Stimulated activated CD4-positive, alpha-beta T cell treated with anti-CD3 and anti-CD28 coated beads, TNF-alpha, amount 100 ng/mL, for 48 hours (primary cell): Measurements from ENCODE around the gene CCSER1.
"Not testable (repeated sequence)": the region's sequence is repeated elsewhere in the genome, so short reads cannot be mapped to it uniquely, and the experiment has no call there.

ENCODE experiments used
- DNase-seq, 3 donors: peaks; one replicate each; pipeline ENCODE4 v3.0.0-alpha.2; 2020; ENCODE audit warnings: low read depth in 3 of 3

CCSER1 gene

GRCh38 chr4:90705501-90705900 is 578.3 kb downstream of the CCSER1 start:
- not testable (repeated sequence) for DNase-seq

GRCh38 chr4:90715242-90715641 is 588.0 kb downstream of the CCSER1 start:
- DNase-seq = no peak

DNA sequence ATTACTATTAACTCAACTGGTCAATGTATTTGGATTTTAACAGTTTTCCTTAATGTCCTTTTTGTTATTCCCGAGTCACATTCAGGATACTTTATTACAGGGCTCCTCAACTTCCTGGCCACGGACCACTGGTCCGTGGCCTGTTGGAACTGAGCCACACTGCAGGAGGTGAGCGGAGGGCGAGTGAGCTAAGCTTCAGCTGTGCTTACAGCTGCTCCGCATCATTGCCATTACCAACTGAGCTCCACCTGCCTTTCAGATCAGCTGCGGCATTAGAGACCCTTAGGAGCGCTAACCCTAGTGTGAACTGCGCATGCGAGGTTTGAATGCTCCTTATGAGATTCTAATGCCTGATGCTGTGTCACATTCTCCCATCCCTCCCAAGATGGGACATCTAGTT is 591.7 kb downstream of the CCSER1 start:
- no peak for DNase-seq

DNA sequence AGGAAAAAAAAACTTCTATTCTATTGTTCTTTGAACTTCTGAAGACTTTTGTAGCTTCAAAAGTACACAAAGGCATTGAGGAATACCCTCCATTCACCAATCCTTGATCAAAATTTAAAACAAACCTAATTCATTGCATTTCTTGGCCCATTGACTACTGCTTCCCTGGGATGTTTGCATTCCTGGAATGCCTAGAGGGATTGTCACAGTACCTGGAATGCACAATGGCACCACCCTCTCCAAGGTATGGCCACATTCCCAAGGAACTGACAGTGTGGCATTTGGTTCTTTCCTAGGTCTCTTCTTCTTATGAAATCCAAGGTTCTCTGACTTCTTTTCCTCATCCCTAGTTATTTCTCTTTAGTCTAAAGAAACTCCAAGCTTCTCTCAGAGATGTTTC is 600.7 kb downstream of the CCSER1 start:
- no peak for DNase-seq

GRCh38 chr4:90730752-90731151 is 603.6 kb downstream of the CCSER1 start:
- no peak for DNase-seq

GRCh38 chr4:90733211-90733610 is 606.0 kb downstream of the CCSER1 start:
- DNase-seq = no peak

DNA sequence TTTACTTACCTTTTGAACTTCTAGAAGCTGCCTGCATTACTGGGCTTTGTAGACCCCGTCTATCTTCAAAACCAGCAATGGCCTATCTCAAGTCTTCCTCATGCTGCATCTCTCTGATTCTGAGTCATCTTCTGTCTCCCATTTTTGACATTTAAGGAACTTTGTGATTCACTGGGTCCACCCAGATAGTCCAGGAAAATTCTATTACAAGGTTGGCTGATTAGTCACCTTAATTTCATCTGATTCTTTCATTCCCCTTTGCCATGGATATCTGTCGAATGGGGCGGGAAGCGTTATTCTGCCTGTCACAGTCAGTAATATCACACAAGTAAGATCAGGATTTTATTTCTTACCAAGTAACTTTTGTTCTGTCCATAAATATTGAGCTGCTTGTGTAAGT is 618.0 kb downstream of the CCSER1 start:
- no peak for DNase-seq

- no peak for DNase-seq
Measured at GRCh38 chr4:90753068-90753467, 625.9 kb downstream of the CCSER1 start.

DNA sequence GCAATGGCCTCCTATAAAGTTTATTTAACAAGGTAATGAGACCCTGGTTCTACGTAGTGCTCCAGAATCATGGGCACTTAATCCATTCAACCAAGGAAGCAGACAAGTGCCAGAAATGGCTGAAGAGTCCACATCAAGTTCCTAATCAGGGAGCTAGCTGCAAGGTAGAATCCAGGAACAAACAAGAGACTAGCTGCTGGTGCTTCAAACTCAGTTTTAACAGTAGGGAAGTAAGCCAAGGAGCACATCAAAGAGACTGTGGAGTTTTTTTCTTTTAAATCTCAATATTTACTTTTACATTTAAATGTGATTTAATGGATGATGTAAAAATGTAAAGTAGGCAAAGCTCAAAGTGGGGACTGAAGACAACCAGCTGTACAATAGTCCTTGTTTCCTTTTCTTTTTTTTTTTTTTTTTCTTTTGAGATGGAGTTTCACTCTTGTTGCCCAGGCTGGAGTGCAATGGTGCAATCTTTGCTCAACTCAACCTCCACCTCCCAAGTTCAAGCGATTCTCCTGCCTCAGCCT is 630.4 kb downstream of the CCSER1 start:
- DNase-seq = no peak

DNA sequence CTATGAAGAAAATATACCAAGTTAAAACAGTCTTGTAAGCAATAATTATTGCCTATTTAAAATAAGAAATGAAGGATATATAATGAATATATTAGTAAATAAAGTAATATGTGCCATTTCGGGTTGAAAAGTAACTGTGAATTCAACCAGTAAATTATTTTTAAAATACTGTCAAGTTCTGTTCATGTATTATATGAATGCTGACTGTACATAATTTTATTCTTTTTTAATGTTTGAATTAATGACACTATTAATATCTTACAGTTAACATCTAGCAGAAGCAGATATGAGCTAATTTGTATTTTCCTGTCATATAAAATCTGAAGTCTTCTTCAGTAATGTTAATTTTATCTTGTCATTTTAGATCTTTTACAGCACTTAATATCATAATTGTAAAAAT is 632.9 kb downstream of the CCSER1 start:
- no peak for DNase-seq

DNA sequence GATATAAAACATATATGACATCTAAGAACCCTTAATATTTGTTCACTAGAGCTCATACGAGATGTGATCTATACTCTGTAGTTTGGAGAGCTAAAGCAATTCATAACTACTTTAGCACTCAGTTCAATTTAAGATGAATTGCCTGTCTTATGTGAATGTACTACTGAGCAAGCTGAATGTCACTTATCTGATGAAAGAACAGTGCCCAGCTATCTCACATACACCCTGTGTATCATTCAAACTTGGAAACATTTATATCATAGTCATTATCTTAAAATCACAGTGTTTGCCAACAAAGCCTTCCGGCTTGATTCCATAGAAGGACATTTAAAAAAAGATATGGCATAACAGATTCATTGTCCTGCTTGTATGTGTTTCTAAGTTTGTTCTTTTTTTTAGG is 639.6 kb downstream of the CCSER1 start:
- no peak for DNase-seq

DNA sequence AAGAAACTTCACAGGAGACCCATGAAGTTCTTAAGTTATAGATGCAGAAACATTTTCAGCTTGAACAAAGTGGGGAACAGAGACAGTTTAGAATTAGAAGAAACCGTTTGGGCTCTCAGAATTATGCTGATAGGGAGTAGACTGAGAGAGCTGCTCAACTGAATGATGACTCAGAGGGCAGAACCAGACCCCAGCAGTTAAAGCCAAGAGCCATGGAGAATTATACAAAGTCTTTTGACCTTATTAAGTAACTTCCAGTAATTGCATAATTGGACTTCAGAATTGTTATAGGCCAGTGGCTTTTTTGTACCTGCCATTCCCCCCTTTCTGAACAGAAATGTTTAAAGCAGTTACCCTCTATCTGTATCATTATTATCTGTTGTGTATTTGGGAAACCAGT is 642.1 kb downstream of the CCSER1 start:
- no peak for DNase-seq

- DNase-seq = no peak
Measured at GRCh38 chr4:90780193-90780592, 653.0 kb downstream of the CCSER1 start.

GRCh38 chr4:90786602-90787001 is 659.4 kb downstream of the CCSER1 start:
- DNase-seq = no peak

DNA sequence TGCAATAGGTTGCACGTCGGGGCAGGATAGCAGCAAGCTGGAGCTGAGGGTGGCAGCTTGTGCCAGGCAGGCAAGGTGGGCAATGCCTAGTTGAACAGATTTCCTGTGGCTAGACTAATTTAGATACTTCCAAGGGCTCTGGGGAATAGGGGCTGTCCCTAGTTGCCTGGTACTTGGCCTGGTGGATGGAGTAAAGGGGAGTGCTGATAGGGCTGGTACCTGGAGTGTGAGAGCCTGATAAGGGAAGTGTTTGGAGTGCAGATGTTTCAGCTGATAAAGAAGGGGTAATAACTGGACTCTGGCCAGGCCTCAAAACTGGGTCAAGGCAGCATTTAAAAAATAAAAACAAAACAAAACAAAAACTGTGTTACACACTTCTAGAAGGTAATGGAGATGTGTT is 665.5 kb downstream of the CCSER1 start:
- DNase-seq = no peak

GRCh38 chr4:90798948-90799347 is 671.8 kb downstream of the CCSER1 start:
- no peak for DNase-seq

DNA sequence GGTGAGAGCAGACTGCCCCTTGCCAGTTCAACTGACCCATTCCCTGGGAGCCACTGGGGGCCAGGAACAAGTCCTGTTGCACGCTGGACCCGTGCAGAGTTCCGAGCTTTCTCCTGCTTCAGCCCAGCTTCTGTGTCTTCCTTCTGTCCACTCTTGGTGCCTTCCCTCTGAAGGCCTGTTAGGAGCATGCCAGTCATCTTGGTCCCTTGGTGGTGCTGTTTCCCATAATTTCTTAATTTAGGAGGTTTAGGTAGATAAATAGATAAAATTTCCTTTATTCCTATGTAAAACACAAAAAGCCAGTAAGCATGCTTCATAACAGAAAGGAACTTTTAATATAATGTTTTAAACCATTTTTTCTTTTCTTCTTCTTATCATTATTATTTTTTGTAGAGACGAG is 672.7 kb downstream of the CCSER1 start:
- no peak for DNase-seq

DNA sequence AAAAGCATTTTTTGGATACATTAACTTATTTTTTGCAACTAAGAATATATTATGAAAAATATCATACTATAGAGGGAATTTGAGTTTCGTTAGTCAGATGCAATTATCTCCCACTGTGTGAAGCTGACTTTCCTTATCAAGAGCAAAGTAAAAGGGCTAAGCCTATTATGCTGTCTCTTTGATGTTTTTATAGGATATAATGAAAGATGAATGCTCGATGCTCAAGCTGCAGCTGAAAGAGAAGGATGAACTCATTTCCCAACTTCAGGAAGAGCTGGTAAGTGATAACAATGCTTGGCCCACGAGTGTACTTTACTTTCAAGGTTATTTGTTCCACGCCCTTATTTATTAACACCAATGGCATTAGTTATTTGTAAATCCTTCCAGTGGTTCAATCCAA is 688.4 kb downstream of the CCSER1 start:
- no peak for DNase-seq

DNA sequence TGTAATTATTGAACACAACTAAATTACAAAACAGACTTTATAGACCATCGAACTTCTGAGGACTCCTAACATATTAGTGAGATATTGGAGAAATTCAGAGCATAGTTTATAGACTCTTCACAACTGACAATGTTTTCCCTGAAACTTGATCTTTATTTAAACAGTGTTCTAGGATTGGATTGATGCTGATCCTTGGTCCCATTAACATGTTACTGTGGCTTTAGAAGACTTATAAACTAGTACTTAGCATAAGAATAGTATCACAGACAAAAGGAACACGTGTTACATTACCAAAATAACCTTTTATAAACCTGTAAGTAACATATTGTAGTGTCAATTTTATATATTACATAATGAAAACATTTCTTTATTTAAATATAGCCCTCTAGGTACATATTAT is 689.6 kb downstream of the CCSER1 start:
- DNase-seq = no peak

DNA sequence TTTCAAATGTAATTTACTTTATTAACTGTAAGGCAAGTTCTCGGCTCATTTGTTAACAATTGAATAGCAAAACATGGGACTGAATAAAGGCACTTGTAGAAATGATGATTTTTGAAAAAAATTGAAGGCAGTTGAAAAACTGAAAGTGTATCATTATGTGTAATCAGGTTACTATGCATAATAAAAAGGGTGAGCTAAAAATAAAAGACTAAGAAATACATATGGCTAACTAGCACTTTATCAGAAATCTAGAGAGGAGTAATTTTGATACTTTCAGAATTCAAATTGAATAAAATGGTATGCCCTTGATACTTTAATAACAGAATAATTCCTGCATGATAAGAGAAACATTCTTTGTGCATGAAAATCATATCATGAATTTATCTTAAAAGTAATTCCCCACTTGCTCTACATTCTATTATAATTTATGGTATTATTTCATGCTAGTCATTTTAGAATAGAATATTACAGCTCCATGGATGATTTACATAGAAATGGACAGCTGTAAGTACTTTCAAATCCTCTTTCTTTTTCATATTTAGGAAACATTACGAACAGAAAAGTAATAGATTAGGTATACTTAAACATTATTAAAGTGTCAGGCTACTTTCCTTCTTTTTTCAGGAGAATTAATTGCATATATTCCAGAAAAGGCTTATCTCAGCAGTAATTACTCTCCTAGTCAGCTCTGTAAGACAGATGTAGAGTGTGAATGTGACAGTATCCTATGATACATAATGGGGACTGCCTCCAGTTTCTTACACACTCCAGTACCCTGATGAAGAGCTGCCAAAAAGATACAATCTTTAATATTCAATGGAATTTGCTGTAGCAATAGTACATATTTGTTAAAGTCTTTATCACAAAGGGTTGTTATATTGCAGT is 697.3 kb downstream of the CCSER1 start:
- no peak for DNase-seq

- DNase-seq = no peak
Measured at GRCh38 chr4:90825849-90826248, 698.7 kb downstream of the CCSER1 start.

- no peak for DNase-seq
Measured at GRCh38 chr4:90833706-90834105, 706.5 kb downstream of the CCSER1 start.

GRCh38 chr4:90837241-90837640 is 710.0 kb downstream of the CCSER1 start:
- no peak for DNase-seq

GRCh38 chr4:90838859-90839258 is 711.7 kb downstream of the CCSER1 start:
- not testable (repeated sequence) for DNase-seq
